ENCODE results near the gene PGGHG.

GRCh38 chr11:297586-298405 is 8.9 kb downstream of the PGGHG start:
- TF ChIP-seq CTCF (IDR thresholded peaks at IDR 0.05), result no peak
- TF ChIP-seq POLR2A (IDR thresholded peaks at IDR 0.05), result peak in 1 of 3 donors; percentile 9

All from body of pancreas (tissue), 4 donors.